Activated naive CD8-positive, alpha-beta T cell treated with anti-CD3 and anti-CD28 coated beads, Interleukin-2, amount 10 ng/mL, durations not matched to agents 7 days and 5 days (primary cell): Measurements from ENCODE around the gene ZC3H12D. TPM values are rescaled to one million over a fixed set of nuclear protein-coding genes. Genes with fewer than 3 reads are reported as not detected.

Experiments
- ATAC-seq: fragments of 150-1000 bp; cut with Tn5 transposase; one replicate; pipeline ENCODE4 v1.10.0; 2021; ENCODE audit warnings: low read depth, moderate library complexity
- POLR2A ChIA-PET: fragments of 350-600 bp; sonication (Branson Sonifier 250); formaldehyde crosslinking; loops from one replicate; lab custom pipeline; 2021; ENCODE audit warnings: antibody characterized with exemption; lab: Charles Lee
- DNase-seq: peaks from one replicate; pipeline ENCODE4 v3.0.0; 2021
- H3K27ac Mint-ChIP-seq: one replicate; pipeline ENCODE4 v1.8.0; 2022; ENCODE audit warnings: mild to moderate bottlenecking, mixed read lengths
- H3K27me3 Mint-ChIP-seq: one replicate; pipeline ENCODE4 v1.8.0; 2022; ENCODE audit warnings: mild to moderate bottlenecking, moderate library complexity, mixed read lengths
- H3K36me3 Mint-ChIP-seq: one replicate; pipeline ENCODE4 v1.8.0; 2021; ENCODE audit warnings: mild to moderate bottlenecking, mixed read lengths
- H3K4me1 Mint-ChIP-seq: one replicate; pipeline ENCODE4 v1.8.0; 2021; ENCODE audit warnings: mixed read lengths
- H3K4me3 Mint-ChIP-seq: one replicate; pipeline ENCODE4 v1.8.0; 2022; ENCODE audit warnings: mild to moderate bottlenecking, moderate library complexity, mixed read lengths
- H3K9me3 Mint-ChIP-seq: one replicate; pipeline ENCODE4 v1.8.0; 2021; ENCODE audit warnings: mixed read lengths
- total RNA-seq, 2 experiments: library from RNA; stranded (reverse); gene quantifications; one replicate each; pipeline ENCODE4 v1.2.3, GENCODE V29; 2021

ZC3H12D gene
- total RNA-seq, 2 experiments from 2014 or later: 25.5 to 27.0 TPM

DNA sequence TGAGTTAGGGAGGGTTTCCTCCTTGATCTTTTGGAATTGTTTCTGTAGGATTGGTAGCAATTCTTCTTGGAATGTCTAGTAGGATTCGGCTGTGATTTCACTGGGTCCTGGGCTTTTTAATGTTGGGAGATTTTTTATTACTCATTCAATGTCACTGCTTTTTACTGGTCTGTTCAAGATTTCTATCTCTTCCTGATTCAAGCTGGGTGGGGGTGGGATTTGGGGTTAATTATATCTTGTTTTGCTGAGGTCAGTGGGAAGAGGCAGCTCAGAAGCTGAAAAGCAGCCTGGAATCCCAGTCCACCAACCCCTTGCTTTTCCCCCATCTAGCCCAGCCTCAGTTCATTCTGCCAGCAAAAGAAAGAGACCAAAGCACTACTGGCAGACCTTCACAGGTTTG lies 45.2 kb downstream of the ZC3H12D start:
- no peak for ATAC-seq
- POLR2A ChIA-PET: no interaction called here
- peaks cover 16% of the 10 kb centered on the region for H3K4me1 Mint-ChIP-seq
- no peak for DNase-seq
- H3K36me3 Mint-ChIP-seq: no peaks in the 10 kb centered on the region
- peaks cover 2% of the 10 kb centered on the region for H3K27me3 Mint-ChIP-seq
- H3K9me3 Mint-ChIP-seq: no peaks in the 10 kb centered on the region
- no peak overlapping the region for H3K4me3 Mint-ChIP-seq
- no peak overlapping the region for H3K27ac Mint-ChIP-seq

DNA sequence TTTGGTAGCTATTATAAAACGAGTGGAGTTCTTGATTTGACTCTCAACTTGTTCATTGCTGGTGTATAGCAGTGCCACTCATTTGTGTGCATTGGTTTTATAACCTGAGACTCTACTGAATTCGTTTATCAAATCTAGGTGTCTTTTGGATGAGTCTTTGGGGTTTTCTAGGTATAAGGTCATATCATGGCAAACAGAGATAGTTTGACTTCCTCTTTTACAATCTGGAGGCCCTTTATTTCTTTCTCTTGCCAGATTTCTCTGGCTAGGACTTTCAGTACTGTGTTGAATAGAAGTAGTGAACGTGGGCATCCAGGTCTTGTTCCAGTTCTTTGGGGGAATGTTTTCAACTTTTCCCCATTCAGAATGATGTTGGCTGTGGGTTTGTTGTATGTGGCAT lies 46.0 kb downstream of the ZC3H12D start:
- peaks cover 14% of the 10 kb centered on the region for H3K4me1 Mint-ChIP-seq
- H3K27ac Mint-ChIP-seq: no peak overlapping the region

DNA sequence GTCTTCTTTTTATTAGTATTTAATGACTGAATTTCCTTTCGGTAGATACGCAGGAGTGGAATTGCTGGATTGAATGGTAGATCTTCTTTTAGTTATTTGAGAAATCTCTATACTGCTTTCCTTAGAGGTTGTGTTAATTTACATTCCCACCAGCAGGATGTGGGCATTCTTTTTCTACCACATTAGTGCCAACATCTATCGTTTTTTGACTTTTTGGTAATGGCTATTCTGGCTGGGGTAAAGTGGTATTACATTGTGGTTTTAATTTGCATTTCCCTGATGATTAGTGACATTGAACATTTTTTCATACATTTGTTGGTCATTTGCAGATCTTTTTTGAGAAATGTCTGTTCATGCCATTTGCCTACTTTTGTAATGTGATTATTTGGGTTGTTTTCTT lies 47.6 kb downstream of the ZC3H12D start:
- Mint-ChIP-seq H3K9me3 (no peaks in the 10 kb centered on the region), H3K4me1 (peaks cover 15% of the 10 kb centered on the region), H3K36me3 (no peaks in the 10 kb centered on the region), H3K4me3 (no peak overlapping the region), H3K27ac (no peak overlapping the region), H3K27me3 (peaks cover 2% of the 10 kb centered on the region)
- POLR2A ChIA-PET: no interaction called here
- DNase-seq (no peak), ATAC-seq (no peak)

More for the DNA sequence above, 46.0 kb downstream of the ZC3H12D start:
- H3K36me3 Mint-ChIP-seq: no peaks in the 10 kb centered on the region
- POLR2A ChIA-PET: no interaction called here
- peaks cover 2% of the 10 kb centered on the region for H3K27me3 Mint-ChIP-seq
- no peaks in the 10 kb centered on the region for H3K9me3 Mint-ChIP-seq
- ATAC-seq (no peak), DNase-seq (no peak)
- no peak overlapping the region for H3K4me3 Mint-ChIP-seq

DNA sequence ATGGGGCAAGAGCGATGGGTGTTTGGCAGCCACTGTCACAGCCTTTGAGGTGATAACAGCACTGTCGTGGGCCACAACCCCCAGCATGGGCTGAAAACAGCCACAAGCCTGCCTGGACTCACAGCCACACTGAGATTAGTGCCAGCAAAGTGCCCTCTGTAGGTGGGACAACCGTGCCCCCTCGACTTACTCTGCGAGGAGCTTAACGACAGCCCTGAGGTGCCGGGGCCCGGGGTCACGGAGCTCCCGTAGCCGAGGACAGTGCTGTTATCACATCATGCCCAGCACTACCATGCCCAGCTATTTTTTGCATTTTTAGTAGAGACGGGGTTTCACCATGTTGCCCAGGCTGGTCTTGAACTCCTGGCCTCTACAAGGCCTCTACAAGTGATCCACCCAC lies 48.2 kb downstream of the ZC3H12D start:
- Mint-ChIP-seq H3K4me3 (no peak overlapping the region), H3K4me1 (peaks cover 17% of the 10 kb centered on the region), H3K27me3 (peaks cover 2% of the 10 kb centered on the region), H3K9me3 (no peaks in the 10 kb centered on the region), H3K27ac (no peak overlapping the region), H3K36me3 (no peaks in the 10 kb centered on the region)
- ATAC-seq (no peak), DNase-seq (no peak)
- POLR2A ChIA-PET: no interaction called here

DNA sequence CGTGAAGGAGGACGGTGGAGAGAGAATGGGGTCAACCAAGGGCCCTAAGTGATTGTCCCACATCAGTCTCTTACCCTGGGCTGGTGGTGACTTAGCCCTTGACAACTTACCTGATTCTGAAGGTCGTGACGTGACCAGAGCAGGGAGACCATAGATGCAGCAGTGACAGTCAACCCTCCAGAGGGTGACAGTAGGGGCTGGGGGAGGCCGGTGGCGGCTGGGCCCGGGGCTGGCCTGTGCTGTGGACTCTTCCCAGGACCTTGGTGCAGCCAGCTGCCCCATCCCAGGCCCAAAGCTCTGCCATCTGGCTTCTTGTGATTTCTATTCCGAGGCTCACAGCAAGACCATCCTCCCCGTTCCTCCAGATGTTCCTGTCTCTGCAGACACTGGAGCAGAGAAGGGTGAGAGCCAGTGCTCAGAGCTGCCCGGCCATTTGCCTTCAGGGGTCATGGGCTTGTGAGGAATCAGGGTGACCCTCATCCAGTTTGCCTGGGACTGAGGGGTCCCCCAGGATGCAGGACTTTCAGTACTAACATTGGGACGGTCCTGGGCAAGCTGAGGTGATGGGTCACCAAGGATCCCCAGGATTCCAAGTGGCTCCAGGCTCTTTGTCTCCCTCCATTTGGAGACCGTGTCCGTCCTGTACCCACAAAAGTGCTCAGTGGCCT lies 48.8 kb downstream of the ZC3H12D start:
- DNase-seq: no peak
- POLR2A ChIA-PET: no interaction called here
- no peaks in the 10 kb centered on the region for H3K36me3 Mint-ChIP-seq
- H3K4me3 Mint-ChIP-seq: no peak overlapping the region
- ATAC-seq: no peak
- peaks cover 2% of the 10 kb centered on the region for H3K27me3 Mint-ChIP-seq
- peaks cover 17% of the 10 kb centered on the region for H3K4me1 Mint-ChIP-seq
- H3K9me3 Mint-ChIP-seq: no peaks in the 10 kb centered on the region
- H3K27ac Mint-ChIP-seq: no peak overlapping the region

DNA sequence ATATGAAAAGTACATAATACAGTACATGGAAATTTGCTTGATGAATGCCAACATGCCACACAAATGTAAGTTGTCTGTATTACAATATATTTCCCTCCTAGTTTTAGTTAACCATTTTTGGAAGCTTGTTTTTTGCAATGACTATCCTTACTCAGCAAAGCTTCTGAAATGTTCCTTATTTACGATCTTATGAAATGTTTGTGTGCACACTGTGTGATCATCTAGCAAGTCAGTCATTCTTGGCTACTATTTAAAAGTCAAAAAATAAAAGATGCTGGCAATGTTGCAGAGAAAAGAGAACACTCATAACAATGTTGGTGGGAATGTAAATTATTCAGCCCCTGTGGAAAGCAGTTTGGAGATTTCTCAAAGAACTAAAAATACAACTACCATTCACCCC lies 50.9 kb downstream of the ZC3H12D start:
- DNase-seq (no peak), ATAC-seq (no peak)
- H3K36me3 Mint-ChIP-seq: no peaks in the 10 kb centered on the region
- H3K4me3 Mint-ChIP-seq: no peak overlapping the region
- peaks cover 2% of the 10 kb centered on the region for H3K27me3 Mint-ChIP-seq
- no peaks in the 10 kb centered on the region for H3K9me3 Mint-ChIP-seq
- POLR2A ChIA-PET: interaction anchor here (0.8 to 1.1 kb wide), 2 partner anchors 352 to 402 kb away, joined by 3 to 7 read pairs; no protein-coding TSS in a partner anchor
- peaks cover 16% of the 10 kb centered on the region for H3K4me1 Mint-ChIP-seq
- H3K27ac Mint-ChIP-seq: no peak overlapping the region

DNA sequence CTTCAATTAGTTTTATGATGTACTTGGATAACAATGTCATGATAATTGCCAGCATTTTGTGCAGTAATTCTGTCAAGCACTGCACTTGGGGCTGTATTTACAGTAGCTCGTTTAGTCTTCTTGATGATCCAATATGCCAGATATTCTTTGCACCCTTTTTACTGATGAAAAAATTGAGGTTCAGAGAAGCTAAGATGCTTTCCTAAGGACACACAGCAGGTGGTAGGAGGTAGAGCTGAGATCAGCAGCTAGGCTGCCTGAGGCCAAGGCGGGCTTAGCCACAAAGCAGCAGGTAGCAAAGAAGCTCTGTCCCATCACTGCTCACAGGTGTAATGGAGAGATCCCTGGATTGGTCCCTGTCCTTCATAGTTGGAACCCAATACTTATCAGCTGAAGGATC lies 51.4 kb downstream of the ZC3H12D start:
- H3K9me3 Mint-ChIP-seq: no peaks in the 10 kb centered on the region
- no peaks in the 10 kb centered on the region for H3K27me3 Mint-ChIP-seq
- H3K36me3 Mint-ChIP-seq: no peaks in the 10 kb centered on the region
- no peak overlapping the region for H3K4me3 Mint-ChIP-seq
- POLR2A ChIA-PET: interaction anchor here (0.8 to 1.1 kb wide), 2 partner anchors 351 to 402 kb away, joined by 3 to 7 read pairs; no protein-coding TSS in a partner anchor
- no peak for ATAC-seq
- H3K27ac Mint-ChIP-seq: no peak overlapping the region
- H3K4me1 Mint-ChIP-seq: peaks cover 17% of the 10 kb centered on the region
- DNase-seq: no peak

DNA sequence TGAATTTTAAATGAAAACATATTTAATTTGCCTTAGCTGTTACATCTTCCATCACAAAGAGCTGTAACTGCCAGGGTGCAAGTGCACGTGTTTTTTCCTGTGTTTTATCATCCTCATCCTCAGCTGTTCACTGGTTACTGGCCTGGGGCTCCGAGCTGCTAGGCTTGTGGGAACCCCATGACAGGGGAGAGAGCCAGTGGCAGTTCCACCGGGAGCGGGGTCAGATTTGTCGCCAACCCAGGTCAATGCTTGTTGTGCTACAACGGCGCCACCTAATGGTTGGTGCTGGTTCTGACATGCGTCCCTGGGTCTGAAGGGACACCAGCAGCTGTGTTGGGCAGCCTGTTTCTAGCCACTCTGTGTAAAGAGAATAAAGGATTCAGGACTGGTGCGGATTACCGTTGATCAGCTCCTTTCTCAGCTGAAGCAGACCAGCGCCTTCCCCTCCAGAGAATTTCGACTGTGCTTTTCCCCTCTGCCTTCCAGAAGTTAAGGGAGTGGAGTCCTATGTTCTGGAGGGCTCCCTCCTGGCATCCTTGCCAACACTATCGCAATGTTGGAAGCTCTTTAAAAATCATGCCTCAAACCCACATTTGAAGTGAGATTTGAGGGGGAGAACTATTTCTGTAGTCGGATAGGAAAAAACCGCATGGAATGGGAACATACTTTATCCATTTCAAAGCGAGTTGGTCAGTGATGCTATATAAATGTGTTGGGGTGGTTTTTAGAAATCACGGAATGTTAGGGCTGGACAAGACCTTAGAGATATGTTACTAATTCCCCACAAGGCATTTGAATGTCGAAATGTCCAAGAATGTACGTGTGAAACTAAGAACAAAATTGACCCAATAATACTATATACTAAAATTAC lies 52.7 kb downstream of the ZC3H12D start:
- Mint-ChIP-seq H3K9me3 (no peaks in the 10 kb centered on the region), H3K36me3 (no peaks in the 10 kb centered on the region), H3K4me3 (peak overlapping the region; percentile 69), H3K27ac (peak overlapping the region; percentile 83), H3K4me1 (peaks cover 9% of the 10 kb centered on the region), H3K27me3 (no peaks in the 10 kb centered on the region)
- ATAC-seq (peak; percentile 94), DNase-seq (peak; percentile 86)
- POLR2A ChIA-PET: interaction anchor here (0.9 to 1.5 kb wide), 8 partner anchors 61 to 400 kb away, joined by 3 to 5 read pairs (median 4); partner anchors contain the start of gene TAB2

DNA sequence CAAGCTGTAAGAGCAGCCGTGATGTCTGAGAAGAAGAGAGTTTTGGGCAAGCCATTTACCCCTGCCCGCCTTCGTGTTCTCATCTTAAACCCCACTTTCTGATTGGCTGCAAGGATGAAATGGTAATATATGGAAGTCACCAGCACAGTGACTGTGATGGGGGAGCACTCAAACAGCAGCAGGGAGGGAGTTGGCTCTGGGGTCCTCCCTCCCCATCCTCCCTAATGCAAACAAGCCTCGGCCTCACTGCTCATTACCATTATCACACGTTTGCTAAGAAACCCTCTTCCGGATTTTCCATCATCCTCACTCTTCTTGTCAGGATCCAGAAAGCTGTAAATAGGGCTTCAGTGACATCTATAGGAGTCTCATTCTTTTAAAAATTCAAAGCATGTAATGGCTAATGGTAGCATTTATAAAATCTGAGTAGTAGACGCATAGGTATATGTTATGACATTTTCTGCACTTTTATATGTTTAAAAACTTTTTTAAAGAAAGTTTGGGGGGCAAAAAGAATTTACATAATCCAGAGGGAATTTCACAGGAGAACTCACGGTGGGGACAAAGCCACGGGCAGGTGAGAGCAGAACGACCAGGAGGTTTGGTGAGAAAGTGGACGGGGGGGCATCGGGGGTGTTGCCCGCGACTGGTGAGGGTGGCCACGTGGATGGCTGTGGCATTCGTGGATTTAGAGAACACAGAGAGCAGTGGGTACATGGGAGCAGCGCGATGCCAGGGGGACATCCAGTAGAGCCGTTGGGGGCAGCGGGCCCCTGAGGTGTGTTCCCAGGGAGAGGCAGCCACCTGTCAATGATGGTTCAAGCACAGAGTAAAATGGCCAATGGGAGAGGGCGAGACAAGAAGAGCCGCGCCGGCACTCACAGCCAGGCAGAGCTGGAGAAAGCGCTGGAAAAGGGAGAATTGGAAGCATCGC lies 55.1 kb downstream of the ZC3H12D start:
- Mint-ChIP-seq H3K9me3 (no peaks in the 10 kb centered on the region), H3K27ac (no peak overlapping the region), H3K36me3 (no peaks in the 10 kb centered on the region), H3K27me3 (no peaks in the 10 kb centered on the region), H3K4me1 (peaks cover 5% of the 10 kb centered on the region), H3K4me3 (no peak overlapping the region)
- ATAC-seq (no peak), DNase-seq (no peak)
- POLR2A ChIA-PET: interaction anchor here (1.2 kb wide), 1 partner anchor 9 kb away, joined by 3 read pairs; no protein-coding TSS in a partner anchor

DNA sequence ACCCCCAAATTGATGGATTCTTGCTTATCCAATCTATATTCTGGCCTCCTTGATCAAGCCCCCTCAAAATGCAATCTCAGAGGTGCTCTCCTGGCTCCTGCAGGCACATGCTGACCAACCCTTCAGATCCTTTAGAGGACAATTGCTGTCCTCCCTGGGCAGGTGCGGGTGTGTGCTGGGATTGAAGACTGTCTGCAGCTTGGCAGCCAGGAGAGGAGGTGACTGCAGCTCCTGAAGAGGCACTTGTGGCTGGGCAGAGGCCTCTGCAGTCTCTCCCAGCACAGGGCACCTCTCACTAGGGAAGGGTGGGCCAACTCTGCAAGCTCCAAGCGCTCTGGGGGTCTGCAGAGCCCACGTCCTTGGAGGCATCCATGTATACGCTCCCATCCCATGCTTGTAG lies 56.2 kb downstream of the ZC3H12D start:
- no peaks in the 10 kb centered on the region for H3K9me3 Mint-ChIP-seq
- no peaks in the 10 kb centered on the region for H3K27me3 Mint-ChIP-seq
- DNase-seq (no peak), ATAC-seq (no peak)
- peak overlapping the region; percentile 1 for H3K27ac Mint-ChIP-seq
- POLR2A ChIA-PET: interaction anchor here (0.8 to 1.2 kb wide), 3 partner anchors 8 to 368 kb away, joined by 3 read pairs; no protein-coding TSS in a partner anchor
- no peak overlapping the region for H3K4me3 Mint-ChIP-seq
- peaks cover 5% of the 10 kb centered on the region for H3K4me1 Mint-ChIP-seq
- no peaks in the 10 kb centered on the region for H3K36me3 Mint-ChIP-seq

DNA sequence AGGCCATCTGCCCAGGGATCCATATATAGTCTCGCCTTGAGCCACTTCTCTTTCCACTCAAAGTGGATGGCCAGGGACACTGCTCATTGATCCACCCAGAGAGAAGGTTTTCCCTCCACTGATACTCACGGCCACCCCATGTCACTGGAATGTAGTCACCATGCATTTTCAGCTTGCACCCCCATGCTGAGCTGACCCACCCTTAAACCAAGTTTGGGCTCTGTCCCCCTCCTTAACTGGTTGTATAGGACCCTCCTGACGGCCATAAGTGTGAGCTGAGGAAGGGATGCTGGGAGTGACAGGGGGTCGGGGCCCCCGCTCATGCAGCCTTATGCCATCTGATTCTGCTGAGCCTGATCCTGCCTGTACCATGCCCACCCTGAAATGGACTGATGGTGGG lies 59.1 kb downstream of the ZC3H12D start:
- peak overlapping the region; percentile 0 for H3K27ac Mint-ChIP-seq
- ATAC-seq: no peak
- no peak for DNase-seq
- no peaks in the 10 kb centered on the region for H3K9me3 Mint-ChIP-seq
- POLR2A ChIA-PET: interaction anchor here (0.9 to 1.1 kb wide), 3 partner anchors 19 to 344 kb away, joined by 3 read pairs; no protein-coding TSS in a partner anchor
- no peaks in the 10 kb centered on the region for H3K36me3 Mint-ChIP-seq
- H3K27me3 Mint-ChIP-seq: no peaks in the 10 kb centered on the region
- peaks cover 2% of the 10 kb centered on the region for H3K4me1 Mint-ChIP-seq
- no peak overlapping the region for H3K4me3 Mint-ChIP-seq

DNA sequence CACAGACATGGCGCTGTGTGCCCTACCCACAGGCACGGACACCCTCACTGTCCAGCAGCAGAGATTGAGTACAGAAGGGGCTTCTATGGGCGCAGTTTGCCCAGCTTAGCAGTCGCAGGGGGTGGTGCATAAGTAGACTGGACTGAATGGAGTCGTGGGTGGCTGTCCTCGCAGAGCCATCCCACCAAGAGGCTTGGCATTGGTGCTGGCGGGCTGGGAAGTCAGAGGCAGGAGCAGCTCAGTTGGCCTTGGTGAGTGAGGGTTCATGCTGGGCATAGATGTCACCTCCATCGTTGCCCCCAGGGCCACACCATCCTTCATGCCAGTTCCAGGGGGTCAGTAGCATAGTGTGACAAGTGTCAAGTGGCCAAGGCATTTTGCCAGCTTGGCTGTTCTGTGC lies 59.6 kb downstream of the ZC3H12D start:
- Mint-ChIP-seq H3K4me3 (no peak overlapping the region), H3K9me3 (no peaks in the 10 kb centered on the region), H3K27me3 (no peaks in the 10 kb centered on the region), H3K27ac (no peak overlapping the region), H3K36me3 (no peaks in the 10 kb centered on the region), H3K4me1 (peaks cover 2% of the 10 kb centered on the region)
- ATAC-seq (no peak), DNase-seq (no peak)
- POLR2A ChIA-PET: interaction anchor here (1.1 to 1.4 kb wide), 2 partner anchors 108 to 343 kb away, joined by 3 to 4 read pairs; partner anchors contain the start of gene TAB2
